Measurements from ENCODE around the gene RNPEPL1.
"Not testable (repeated sequence)": the region's sequence is repeated elsewhere in the genome, so short reads cannot be mapped to it uniquely, and the experiment has no call there.

The RNPEPL1 gene

GRCh38 chr2:240567872-240568677 is at the start of gene RNPEPL1:
RNPEPL1 (plus strand) TSS chr2:240568484; CDS start chr2:240568587, 103 bp downstream.
- DNase-seq (ENCODE audit: low spot score), result peak; percentile 86

GRCh38 chr2:240518981-240519380 is 49.3 kb upstream of the RNPEPL1 start:
- DNase-seq (ENCODE audit: low spot score), result no peak

- DNase-seq (ENCODE audit: low spot score), result peak; percentile 10
Measured at GRCh38 chr2:240519396-240520129, 48.7 kb upstream of the RNPEPL1 start.

- DNase-seq (ENCODE audit: low spot score), result peak; percentile 28
Measured at GRCh38 chr2:240520130-240520973, 47.9 kb upstream of the RNPEPL1 start.

GRCh38 chr2:240520974-240521350 is 47.3 kb upstream of the RNPEPL1 start:
- peak; percentile 27 for DNase-seq (ENCODE audit: low spot score)

- not testable (repeated sequence) for DNase-seq (ENCODE audit: low spot score)
Measured at GRCh38 chr2:240521885-240522284, 46.4 kb upstream of the RNPEPL1 start.

GRCh38 chr2:240522406-240522805 is 45.9 kb upstream of the RNPEPL1 start:
- DNase-seq (ENCODE audit: low spot score), result no peak

GRCh38 chr2:240523451-240524281 is 44.6 kb upstream of the RNPEPL1 start:
- DNase-seq (ENCODE audit: low spot score), result peak; percentile 12

- no peak for DNase-seq (ENCODE audit: low spot score)
Measured at GRCh38 chr2:240524963-240525718, 43.1 kb upstream of the RNPEPL1 start.

- DNase-seq (ENCODE audit: low spot score), result no peak
Measured at GRCh38 chr2:240525802-240526201, 42.5 kb upstream of the RNPEPL1 start.

GRCh38 chr2:240526521-240526920 is 41.8 kb upstream of the RNPEPL1 start:
- DNase-seq (ENCODE audit: low spot score), result no peak

- DNase-seq (ENCODE audit: low spot score), result no peak
Measured at GRCh38 chr2:240527153-240527750, 41.0 kb upstream of the RNPEPL1 start.

GRCh38 chr2:240528406-240529040 is 39.8 kb upstream of the RNPEPL1 start:
- DNase-seq (ENCODE audit: low spot score), result no peak

GRCh38 chr2:240529344-240529999 is 38.8 kb upstream of the RNPEPL1 start:
- no peak for DNase-seq (ENCODE audit: low spot score)

- no peak for DNase-seq (ENCODE audit: low spot score)
Measured at GRCh38 chr2:240530181-240530580, 38.1 kb upstream of the RNPEPL1 start.

GRCh38 chr2:240531038-240531437 is 37.2 kb upstream of the RNPEPL1 start:
- no peak for DNase-seq (ENCODE audit: low spot score)

- DNase-seq (ENCODE audit: low spot score), result no peak
Measured at GRCh38 chr2:240532031-240532775, 36.1 kb upstream of the RNPEPL1 start.

- no peak for DNase-seq (ENCODE audit: low spot score)
Measured at GRCh38 chr2:240538031-240538780, 30.1 kb upstream of the RNPEPL1 start.
